ENCODE results near the gene RFTN1. TPM values are rescaled to one million over a fixed set of nuclear protein-coding genes. Genes with fewer than 3 reads are reported as not detected.

Gene RFTN1
- total RNA-seq, 1 experiment from 2014 or later = 2.2 TPM

- Histone ChIP-seq H2BK15ac (ENCODE audit: low read depth, low read length) (no peak overlapping the region), H3K18ac (ENCODE audit: insufficient read length, low read depth, low read length) (no peak overlapping the region), H2AFZ (ENCODE audit: low read length) (no peak overlapping the region), H2BK20ac (ENCODE audit: low read depth, low read length, poor library complexity, severe bottlenecking) (no peak overlapping the region), H3K23me2 (ENCODE audit: insufficient read length, low read depth, low read length, poor library complexity, severe bottlenecking) (no peaks in the 10 kb centered on the region), H4K91ac (ENCODE audit: insufficient read length, low read depth, low read length) (no peak overlapping the region), H4K8ac (replicated peaks; ENCODE audit: insufficient read length, low read depth, low read length) (no peak overlapping the region), H4K5ac (ENCODE audit: insufficient read length, low read depth, low read length) (no peak overlapping the region), H3K4me1 (ENCODE audit: insufficient read depth, low read length) (no peaks in the 10 kb centered on the region), H3T11ph (ENCODE audit: low read length) (no peak overlapping the region), H3K79me1 (ENCODE audit: insufficient read depth, low read depth, low read length, poor library complexity, severe bottlenecking) (no peaks in the 10 kb centered on the region), H2BK12ac (ENCODE audit: insufficient read length, low read depth, low read length) (no peak overlapping the region), H3K79me2 (ENCODE audit: insufficient read depth, low read length) (no peaks in the 10 kb centered on the region), H3K27me3 (ENCODE audit: insufficient read depth, low read length) (no peaks in the 10 kb centered on the region), H3K23ac (ENCODE audit: insufficient read length, low read depth, low read length) (no peak overlapping the region), H2AK5ac (ENCODE audit: insufficient read length, low read length) (no peak overlapping the region), H2BK120ac (ENCODE audit: low read depth, low read length, poor library complexity, severe bottlenecking) (no peak overlapping the region), H3K4ac (ENCODE audit: low read depth, low read length) (no peak overlapping the region), H3K9me3 (ENCODE audit: control insufficient read depth, low read depth, low read length) (no peaks in the 10 kb centered on the region), H3K27ac (ENCODE audit: insufficient read length, low read depth, low read length) (no peak overlapping the region), H3K9ac (ENCODE audit: extremely low read depth, insufficient read length, low read length) (no peak overlapping the region), H4K20me1 (ENCODE audit: control insufficient read depth, insufficient read depth, insufficient read length) (no peaks in the 10 kb centered on the region), H3K14ac (ENCODE audit: insufficient read depth, low read length) (no peak overlapping the region), H3K56ac (ENCODE audit: insufficient read length, low read depth, low read length) (no peak overlapping the region), H2BK5ac (ENCODE audit: insufficient read length, low read length) (no peak overlapping the region), H3K4me2 (ENCODE audit: insufficient read depth, insufficient read length, low read length) (no peak overlapping the region)
- H3K4me1 Mint-ChIP-seq = peaks cover 8 to 12% of the 10 kb centered on the region in 2 experiments
- no peak for DNase-seq
- no peaks in the 10 kb centered on the region for H3K36me3 Mint-ChIP-seq (ENCODE audit: insufficient read depth in 1 of 3, low read depth in 3 of 3)
- no peaks in the 10 kb centered on the region; a peak in 1 of 5 replicates for H3K9me3 Mint-ChIP-seq
- WGBS (ENCODE audit: extremely low coverage, insufficient read length, low lambda C conversion rate) = no CpG with 5 or more reads among the region's 2 CpGs
- no peak overlapping the region for H3K27ac Mint-ChIP-seq
- peaks cover 7% of the 10 kb centered on the region for H3K27me3 Mint-ChIP-seq (ENCODE audit: low read depth)
- H3K4me3 Mint-ChIP-seq = no peak overlapping the region
- TF ChIP-seq CTCF (conservative IDR thresholded peaks at IDR 0.05) = no peak
Measured at GRCh38 chr3:16406579-16406978, 106.9 kb downstream of the RFTN1 start.
